GM12874 (cell line): Measurements from ENCODE around the gene LCLAT1.

ENCODE experiments used
- TF ChIP-seq, protein P1 (sequence below): IDR thresholded peaks from 2 replicates; pipeline ENCODE4 v1.5.1; 2011; ENCODE audit warnings: low read depth, mild to moderate bottlenecking, control low read depth, low read length, moderate library complexity; ENCODE audit not compliant: insufficient read depth

Gene LCLAT1

DNA sequence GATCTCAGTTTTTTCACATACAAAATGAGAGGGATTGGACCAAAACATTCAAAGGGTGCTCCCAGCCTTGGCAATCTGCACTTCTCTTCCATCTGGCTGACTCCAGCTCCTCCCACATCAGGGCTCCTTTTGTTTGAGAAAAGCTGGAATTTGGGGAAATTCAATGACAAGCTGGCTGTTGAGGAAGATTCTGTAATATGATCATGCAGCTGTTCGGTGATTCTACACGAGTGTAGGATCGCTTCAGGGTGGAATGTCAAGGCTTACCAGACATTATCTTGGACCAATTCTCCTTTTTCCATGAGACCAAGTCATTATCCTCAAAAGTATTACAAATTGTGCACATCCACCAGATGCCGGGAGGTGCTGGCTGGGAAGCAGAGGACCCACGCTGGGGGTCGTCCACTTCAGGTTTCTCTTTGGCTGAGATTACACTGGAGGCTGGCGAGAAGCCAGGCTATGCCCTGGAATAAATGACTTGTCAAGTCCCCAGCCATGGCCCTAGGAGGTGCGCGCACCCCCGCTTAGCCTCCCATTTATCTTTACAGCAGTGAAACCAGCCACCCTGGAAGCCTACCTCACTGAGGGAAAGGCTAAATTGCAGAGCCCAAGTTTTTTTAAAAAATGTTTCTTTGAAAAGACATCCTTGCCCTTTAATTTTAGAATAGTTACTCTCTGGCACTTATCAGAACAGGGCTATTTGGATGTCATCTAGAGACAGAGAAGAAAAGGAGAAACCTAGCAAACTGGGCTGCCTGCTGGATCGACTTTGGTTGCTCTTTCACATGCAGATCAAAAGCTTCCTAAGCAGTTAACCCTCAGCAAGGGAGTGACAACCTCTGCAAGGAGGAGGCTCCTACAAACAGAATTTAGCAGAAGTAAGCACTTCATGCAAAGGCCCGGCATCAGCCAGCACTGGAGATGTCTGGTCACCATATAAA lies 42.5 kb upstream of the LCLAT1 start:
- TF ChIP-seq, protein P1, sequence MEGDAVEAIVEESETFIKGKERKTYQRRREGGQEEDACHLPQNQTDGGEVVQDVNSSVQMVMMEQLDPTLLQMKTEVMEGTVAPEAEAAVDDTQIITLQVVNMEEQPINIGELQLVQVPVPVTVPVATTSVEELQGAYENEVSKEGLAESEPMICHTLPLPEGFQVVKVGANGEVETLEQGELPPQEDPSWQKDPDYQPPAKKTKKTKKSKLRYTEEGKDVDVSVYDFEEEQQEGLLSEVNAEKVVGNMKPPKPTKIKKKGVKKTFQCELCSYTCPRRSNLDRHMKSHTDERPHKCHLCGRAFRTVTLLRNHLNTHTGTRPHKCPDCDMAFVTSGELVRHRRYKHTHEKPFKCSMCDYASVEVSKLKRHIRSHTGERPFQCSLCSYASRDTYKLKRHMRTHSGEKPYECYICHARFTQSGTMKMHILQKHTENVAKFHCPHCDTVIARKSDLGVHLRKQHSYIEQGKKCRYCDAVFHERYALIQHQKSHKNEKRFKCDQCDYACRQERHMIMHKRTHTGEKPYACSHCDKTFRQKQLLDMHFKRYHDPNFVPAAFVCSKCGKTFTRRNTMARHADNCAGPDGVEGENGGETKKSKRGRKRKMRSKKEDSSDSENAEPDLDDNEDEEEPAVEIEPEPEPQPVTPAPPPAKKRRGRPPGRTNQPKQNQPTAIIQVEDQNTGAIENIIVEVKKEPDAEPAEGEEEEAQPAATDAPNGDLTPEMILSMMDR: no peak

DNA sequence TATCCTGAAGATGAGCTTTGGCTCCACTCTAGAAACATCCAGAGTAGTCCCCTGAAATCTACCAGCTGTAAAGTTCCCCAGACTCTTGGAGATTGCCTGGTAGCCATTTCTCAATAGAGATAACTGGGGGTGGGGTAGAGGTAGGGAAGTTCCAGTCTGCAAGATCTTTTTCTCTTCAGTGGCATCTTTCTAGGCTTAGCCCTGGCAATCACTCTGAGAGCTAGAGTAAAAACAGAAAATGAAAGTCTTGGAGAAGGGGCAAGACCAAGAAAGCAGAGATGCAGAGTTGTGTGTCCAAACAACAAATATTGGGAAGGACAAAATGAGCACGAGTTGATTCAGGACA lies 41.8 kb upstream of the LCLAT1 start:
- TF ChIP-seq, protein P1: no peak

DNA sequence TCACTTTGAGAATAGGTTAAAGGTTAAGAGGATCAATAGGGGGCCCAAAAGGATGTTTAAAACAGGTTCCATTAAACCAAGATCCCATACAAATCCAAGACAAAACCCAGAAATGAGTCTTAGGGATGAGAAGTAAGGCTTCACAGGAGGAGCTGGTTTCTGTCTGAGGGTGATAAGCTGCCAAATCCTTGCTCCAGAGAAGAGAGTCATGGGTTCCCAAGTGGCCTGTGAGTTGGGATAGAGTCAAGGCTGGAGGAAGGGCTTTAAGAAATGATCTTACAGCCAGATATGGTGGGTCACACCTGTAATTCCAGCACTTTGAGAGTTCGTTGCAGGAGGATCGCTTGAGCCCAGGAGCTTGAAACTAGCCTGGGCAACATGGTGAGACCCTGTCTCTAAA lies 40.2 kb upstream of the LCLAT1 start:
- TF ChIP-seq, protein P1: no peak

DNA sequence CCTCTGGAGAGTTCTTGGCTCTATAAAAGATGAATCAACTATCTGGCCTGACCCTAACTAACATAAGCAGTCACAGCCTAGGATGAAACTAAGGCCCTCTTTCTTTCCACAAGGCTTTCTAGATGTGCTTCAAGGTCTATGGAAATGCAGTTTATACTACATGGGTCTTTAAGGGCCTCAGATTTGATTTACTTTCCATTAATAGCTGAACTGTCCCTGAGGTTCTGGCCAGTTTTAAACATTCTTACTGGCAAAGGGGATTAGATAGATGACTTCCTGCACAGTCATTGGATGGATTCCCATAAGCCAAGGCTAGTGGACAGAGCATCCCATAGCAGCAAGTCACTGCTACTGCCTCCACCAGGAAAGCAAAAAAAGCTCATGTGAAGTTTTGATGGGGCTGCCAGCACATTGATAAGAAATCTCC lies 38.1 kb upstream of the LCLAT1 start:
- TF ChIP-seq, protein P1: no peak

DNA sequence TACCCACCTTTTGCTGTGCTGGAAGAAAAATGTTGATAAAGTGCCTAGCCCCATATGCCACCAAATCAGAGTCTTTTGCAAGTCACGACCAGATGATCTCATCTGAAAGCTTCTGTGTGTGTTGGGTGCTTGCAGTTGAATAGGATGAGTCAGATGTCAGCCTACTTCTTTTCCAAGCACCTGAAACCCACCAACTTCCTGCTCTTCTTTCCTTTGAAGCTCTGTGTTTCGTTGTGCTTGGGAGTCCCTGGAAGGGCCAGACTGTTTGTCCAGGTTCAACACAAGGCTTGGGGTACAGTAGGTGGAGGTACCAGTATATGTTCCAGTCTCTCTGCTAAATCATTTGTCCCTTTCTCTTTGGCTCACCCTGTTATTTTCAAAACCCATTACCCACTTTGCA lies 36.8 kb upstream of the LCLAT1 start:
- TF ChIP-seq, protein P1: no peak

DNA sequence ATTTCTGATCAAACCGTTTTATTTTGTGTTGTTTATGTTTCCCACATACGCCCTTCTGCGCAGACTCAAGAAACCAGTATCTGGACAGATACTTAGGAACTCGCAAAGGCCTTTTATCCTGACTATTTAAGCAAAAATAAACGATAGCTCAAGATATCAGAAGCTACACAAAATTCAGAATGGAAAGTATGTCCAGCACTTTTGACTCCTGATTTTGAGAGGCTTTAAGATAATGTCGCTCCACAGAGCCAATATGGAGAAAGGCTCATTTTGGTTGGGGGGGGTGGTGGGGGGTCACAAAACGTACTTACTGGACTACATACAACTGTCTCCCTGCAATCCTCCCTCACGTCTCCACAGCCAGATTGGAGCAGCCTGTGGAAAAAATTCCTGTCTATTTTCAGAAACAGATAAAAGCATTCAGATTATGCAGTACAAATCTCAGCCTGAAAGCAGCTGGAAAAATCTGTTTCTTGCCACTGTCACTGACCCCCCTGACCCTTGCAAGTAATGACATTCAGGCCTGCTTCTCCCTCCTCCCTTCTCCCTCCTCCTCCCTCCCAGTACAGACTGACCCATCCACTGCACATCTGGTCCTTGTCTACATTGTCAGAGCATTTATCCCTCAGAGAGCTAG lies 34.9 kb upstream of the LCLAT1 start:
- TF ChIP-seq, protein P1: no peak

DNA sequence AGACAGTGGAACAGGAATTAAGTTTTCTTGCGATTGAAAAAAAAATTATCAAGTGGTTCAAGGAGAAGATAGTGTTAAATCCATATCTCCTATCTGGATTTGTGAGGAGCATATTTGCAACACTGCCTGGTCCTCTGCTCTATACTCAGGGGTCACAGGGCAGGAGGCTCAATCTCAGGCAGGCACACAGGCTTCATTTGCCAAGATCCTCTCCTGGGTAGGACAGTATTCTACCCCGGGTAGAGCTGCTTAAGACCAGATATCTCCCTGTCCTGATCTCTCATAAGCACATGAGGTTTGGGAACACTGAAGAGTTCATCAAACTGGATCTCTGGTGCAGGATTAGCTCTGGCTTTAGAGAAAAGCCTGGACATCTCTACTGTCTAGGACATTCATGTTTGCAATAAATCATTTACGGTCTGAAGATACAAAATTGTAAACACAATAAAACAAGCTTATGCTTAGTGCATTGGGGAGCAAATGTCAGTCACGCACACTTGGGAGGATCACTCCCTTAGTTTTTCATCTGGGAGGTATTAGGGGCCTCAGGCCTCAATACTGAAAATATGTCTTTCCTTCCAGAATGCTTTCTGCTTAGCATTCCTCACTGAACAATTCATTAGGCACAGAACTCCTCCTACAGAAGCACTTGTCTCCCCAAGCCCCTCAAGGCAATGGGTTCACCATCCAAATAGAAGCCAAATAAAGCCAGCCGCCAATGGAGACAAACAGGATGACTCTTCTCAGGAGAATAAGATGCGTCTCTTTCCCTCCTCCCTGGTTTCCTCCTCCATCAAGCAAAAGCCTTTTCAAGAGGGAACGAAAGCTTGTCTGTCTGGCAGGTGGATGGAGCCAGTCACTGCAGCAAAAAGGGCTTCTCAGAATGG lies 34.1 kb upstream of the LCLAT1 start:
- TF ChIP-seq, protein P1: no peak
